AG08396 (cell line): ENCODE measurements around the gene SNAI1.
"Not testable (repeated sequence)": the region's sequence is repeated elsewhere in the genome, so short reads cannot be mapped to it uniquely, and the experiment has no call there.

Experiments used
- DNase-seq: peaks from one replicate; pipeline ENCODE4 v3.0.0; 2012; ENCODE audit warnings: low spot score, mixed read lengths

The SNAI1 gene

GRCh38 chr20:49982346-49983122 lies at the start of gene SNAI1:
SNAI1 (plus strand) TSS chr20:49982980; CDS start chr20:49983060, 80 bp downstream.
- DNase-seq, result peak; percentile 99

GRCh38 chr20:49935746-49936152 lies 47.0 kb upstream of the SNAI1 start:
- no peak for DNase-seq

GRCh38 chr20:49936153-49937026 lies 46.4 kb upstream of the SNAI1 start, which contains the start of gene RNF114:
RNF114 (plus strand) TSS chr20:49936397; CDS start chr20:49936413, 16 bp downstream.
- DNase-seq, result peak; percentile 98

GRCh38 chr20:49937027-49937929 lies 45.5 kb upstream of the SNAI1 start:
- no peak for DNase-seq

GRCh38 chr20:49938173-49939163 lies 44.3 kb upstream of the SNAI1 start:
- DNase-seq, result peak; percentile 42

GRCh38 chr20:49941456-49941855 lies 41.3 kb upstream of the SNAI1 start:
- no peak for DNase-seq

GRCh38 chr20:49942303-49942702 lies 40.5 kb upstream of the SNAI1 start:
- DNase-seq, result no peak

GRCh38 chr20:49942942-49943341 lies 39.8 kb upstream of the SNAI1 start:
- DNase-seq, result no peak

- no peak for DNase-seq
Measured at GRCh38 chr20:49945306-49945700, 37.5 kb upstream of the SNAI1 start.

GRCh38 chr20:49945701-49946477 lies 36.9 kb upstream of the SNAI1 start:
- no peak for DNase-seq

- no peak for DNase-seq
Measured at GRCh38 chr20:49948178-49948577, 34.6 kb upstream of the SNAI1 start.

- DNase-seq, result peak; percentile 88
Measured at GRCh38 chr20:49948809-49949507, 33.8 kb upstream of the SNAI1 start.

GRCh38 chr20:49951151-49951550 lies 31.6 kb upstream of the SNAI1 start:
- DNase-seq, result peak; percentile 58

- DNase-seq, result no peak
Measured at GRCh38 chr20:49955167-49955566, 27.6 kb upstream of the SNAI1 start.

- DNase-seq, result not testable (repeated sequence)
Measured at GRCh38 chr20:49955830-49956396, 26.9 kb upstream of the SNAI1 start.

- no peak for DNase-seq
Measured at GRCh38 chr20:49956689-49957088, 26.1 kb upstream of the SNAI1 start.

GRCh38 chr20:49957089-49957938 lies 25.5 kb upstream of the SNAI1 start:
- not testable (repeated sequence) for DNase-seq

GRCh38 chr20:49961413-49961812 lies 21.4 kb upstream of the SNAI1 start:
- no peak for DNase-seq
